ENCODE measurements around the gene MNAT1.
"Not testable (repeated sequence)": the region's sequence is repeated elsewhere in the genome, so short reads cannot be mapped to it uniquely, and the experiment has no call there.

The MNAT1 gene

GRCh38 chr14:60734465-60735242 is at the start of gene MNAT1:
Gene MNAT1, plus strand, starts transcription at chr14:60734761. Its CDS starts 102 bp downstream, at chr14:60734863.
- DNase-seq: peak; percentile 71 to 79

- DNase-seq: no peak
Observed at GRCh38 chr14:60686865-60687264, 47.7 kb upstream of the MNAT1 start.

- DNase-seq: no peak
Observed at GRCh38 chr14:60691383-60692113, 43.0 kb upstream of the MNAT1 start.

- no peak for DNase-seq
Observed at GRCh38 chr14:60695327-60695726, 39.2 kb upstream of the MNAT1 start.

- no peak for DNase-seq
Observed at GRCh38 chr14:60700598-60700997, 34.0 kb upstream of the MNAT1 start.

- no peak for DNase-seq
Observed at GRCh38 chr14:60705100-60705499, 29.5 kb upstream of the MNAT1 start.

GRCh38 chr14:60707858-60708257 is 26.7 kb upstream of the MNAT1 start:
- DNase-seq: no peak

GRCh38 chr14:60710494-60710893 is 24.1 kb upstream of the MNAT1 start:
- no peak for DNase-seq

- DNase-seq: no peak
Observed at GRCh38 chr14:60713513-60713912, 21.0 kb upstream of the MNAT1 start.

GRCh38 chr14:60720391-60720790 is 14.2 kb upstream of the MNAT1 start:
- DNase-seq: no peak

- DNase-seq: no peak
Observed at GRCh38 chr14:60720962-60721325, 13.6 kb upstream of the MNAT1 start.

- no peak for DNase-seq
Observed at GRCh38 chr14:60721326-60722106, 13.0 kb upstream of the MNAT1 start.

GRCh38 chr14:60722107-60722356 is 12.5 kb upstream of the MNAT1 start:
- DNase-seq: no peak

GRCh38 chr14:60722357-60723115 is 12.0 kb upstream of the MNAT1 start:
- DNase-seq: peak; percentile 18 to 33

GRCh38 chr14:60723116-60723906 is 11.2 kb upstream of the MNAT1 start:
- peak in 1 of 2 experiments; percentile 14 for DNase-seq

GRCh38 chr14:60723907-60724618 is 10.5 kb upstream of the MNAT1 start, which contains the start of gene SIX4:
Gene SIX4, minus strand, starts transcription at chr14:60724351. Its CDS starts 277 bp downstream, at chr14:60724074.
- peak; percentile 76 to 85 for DNase-seq

GRCh38 chr14:60731291-60731690 is 3.3 kb upstream of the MNAT1 start:
- not testable (repeated sequence) for DNase-seq

GRCh38 chr14:60732840-60733483 is 1.6 kb upstream of the MNAT1 start:
- no peak for DNase-seq

- DNase-seq: no peak
Observed at GRCh38 chr14:60735416-60735815, 855 bp downstream of the MNAT1 start.

- DNase-seq: no peak
Observed at GRCh38 chr14:60736494-60736893, 1.9 kb downstream of the MNAT1 start.
